Heart left ventricle (tissue), 16 donors: Measurements from ENCODE around the gene OR1N1. TPM values are rescaled to one million over a fixed set of nuclear protein-coding genes. Genes with fewer than 3 reads are reported as not detected.
A peak's percentile ranks its signal among the peaks of the same experiment; 100 is the strongest.

Experiments
- ATAC-seq, 4 donors: fragments of 200-7000 bp; cut with Tn5 transposase; one replicate each; pipeline ENCODE4 v1.9.1; 2020 to 2022; ENCODE audit warnings: moderate library complexity in 4 of 4, mild to moderate bottlenecking in 3 of 4, moderate number of reproducible peaks in 1 of 4
- DNase-seq, 5 donors: peaks; one replicate each; pipeline ENCODE4 v3.0.0-alpha.2; 2020
- H3K27ac ChIP-seq, 12 donors: fragments of 200-600 bp; sonication (generic) in 4 of 12; one replicate each; pipeline versions ENCODE4 v1.5.0 to v1.8.0; 2016 to 2022; ENCODE audit warnings: mild to moderate bottlenecking in 2 of 12
- H3K27me3 ChIP-seq, 9 donors: fragments of 200-600 bp; sonication (generic) in 2 of 9; one replicate each; pipeline versions ENCODE4 v1.5.1 to v1.8.0; 2016 to 2022; ENCODE audit warnings: mild to moderate bottlenecking in 3 of 9
- H3K36me3 ChIP-seq, 9 donors: fragments of 200-600 bp; sonication (generic) in 2 of 9; one replicate each; pipeline versions ENCODE4 v1.5.0 to v1.8.0; 2018 to 2022; ENCODE audit warnings: mild to moderate bottlenecking in 2 of 9
- H3K4me1 ChIP-seq, 12 donors: fragments of 200-600 bp; sonication (generic) in 4 of 12; one replicate each; pipeline versions ENCODE4 v1.5.0 to v1.8.0; 2016 to 2022; ENCODE audit warnings: mild to moderate bottlenecking in 3 of 12
- H3K4me3 ChIP-seq, 12 donors: fragments of 200-600 bp; sonication (generic) in 4 of 12; one replicate each; pipeline versions ENCODE4 v1.5.0 to v1.8.0; 2017 to 2022; ENCODE audit warnings: mild to moderate bottlenecking in 9 of 12, moderate library complexity in 4 of 12
- H3K9me3 ChIP-seq, 12 donors: fragments of 200-600 bp; sonication (generic) in 4 of 12; one replicate each; pipeline versions ENCODE4 v1.5.0 to v1.8.0; 2016 to 2022; ENCODE audit warnings: mild to moderate bottlenecking in 1 of 12
- CTCF ChIP-seq, 12 donors: fragments of 200-600 bp; sonication (generic) in 4 of 12; IDR thresholded peaks; one replicate each; pipeline versions ENCODE4 v1.5.0 to v1.8.0; 2018 to 2022; ENCODE audit warnings: antibody characterized with exemption in 12 of 12, mild to moderate bottlenecking in 5 of 12
- POLR2A ChIP-seq, 2 donors: fragments of 450-650 bp; IDR thresholded peaks; one replicate each; pipeline ENCODE4 v1.6.1; 2017; ENCODE audit warnings: antibody characterized with exemption in 2 of 2, mild to moderate bottlenecking in 2 of 2, moderate library complexity in 2 of 2
- WGBS, 4 donors: extraction: QIAGEN DNeasy Blood & Tissue Kit in 2 of 4; methylation state at CpG; one replicate each; pipeline versions ENCODE4 v1.1.5 to v1.1.7; 2013 to 2018; 5-methylcytosine and 5-hydroxymethylcytosine counted together
- intact Hi-C, 10 donors: fragments of 100-400 bp; cut with DNase I; formaldehyde crosslinking; loops; one replicate each; pipeline versions ENCODE4 v1.11.1 to v1.14.2; 2022
- polyA plus RNA-seq, 2 donors: library from polyadenylated mRNA; stranded (reverse); fragments of 200-250 nt; gene quantifications; one replicate each; pipeline ENCODE4 v1.2.3, GENCODE V29; 2013
- total RNA-seq, 9 donors: library from RNA; depleted of rRNA in 2 of 9; stranded (reverse); fragments of >200 nt in 2 of 9; fragmentation: NEBNext Ultra II Directional in 3 of 9; extraction: Animal tissue kit (Norgen Biotek cat#: 25700) in 3 of 9; gene quantifications; one replicate each; pipeline versions ENCODE4 v1.1.0 to v1.2.4, GENCODE V29; 2016 to 2023
- donor health status: ischemic (EF 13 %, LVEDD 7.1; RV severe dilation, severe dysfunction).
- donor health status: healthy with polysubstance abuse.
- donor health status: DM: no; HTN: yes; CAD: no.
- donor health status: DM: no; HTN: no; CAD: no.
- donor health status: ischemic (EF 25% LVEDD 6.9; RV normal size, moderate dysfunction).
- donor health status: ischemic (EF 25% LVEDD 5.7; RV mildly dilated, moderate dysfunction).
- donor health status: healthy.
- donor health status: DM: yes; HTN: yes; CAD: no.
- donor health status: ischemic (EF 35%, LVEDD 5.7; RV mildly dilated, moderate dysfunction).
- donor health status: nonischemic (EF 11% LVEDD 7.7; RV severe dilation, severe dysfunction).
- donor health status: DM: yes; HTN: yes; CAD: no.
- donor health status: PGD.
- donor health status: ischemic (EF 29% LVEDD 5.4; RV normal size, mild dysfunction).
- donor health status: nonischemic (EF 23%, LVEDD 6.1; RV moderate dilation, normal function).

OR1N1 gene
- total and polyA plus RNA-seq, 11 donors = not detected

- H3K9me3 ChIP-seq = no peaks in the 10 kb centered on the region
- H3K27me3 ChIP-seq = peaks cover 0 to 10% (median 0%) of the 10 kb centered on the region in 9 donors
- TF ChIP-seq CTCF (IDR thresholded peaks at IDR 0.05) = no peak
- no peak for TF ChIP-seq POLR2A (IDR thresholded peaks at IDR 0.05)
- intact Hi-C loops = no loop called here
- 37 to 48% (median 43%) methylated on average over 2 of the region's 2 CpGs for WGBS, 4 donors
- no peak overlapping the region for H3K27ac ChIP-seq
- ATAC-seq = no peak
- H3K36me3 ChIP-seq = no peaks in the 10 kb centered on the region
- no peak overlapping the region for H3K4me3 ChIP-seq
- no peak for DNase-seq
- no peaks in the 10 kb centered on the region for H3K4me1 ChIP-seq
Measured at GRCh38 chr9:122506964-122507363, 20.1 kb downstream of the OR1N1 start.

- H3K9me3 ChIP-seq = peaks cover 0 to 14% (median 4%) of the 10 kb centered on the region in 12 donors
- H3K4me3 ChIP-seq = no peak overlapping the region
- H3K27ac ChIP-seq = no peak overlapping the region
- intact Hi-C loops = no loop called here
- no peak for DNase-seq
- 38 to 90% (median 51%) methylated on average over 2 of the region's 2 CpGs for WGBS, 4 donors
- H3K4me1 ChIP-seq = no peaks in the 10 kb centered on the region
- H3K36me3 ChIP-seq = no peaks in the 10 kb centered on the region
- ATAC-seq = no peak
- TF ChIP-seq POLR2A (IDR thresholded peaks at IDR 0.05) = no peak
- peak; percentile 25 to 65 (median 56) for TF ChIP-seq CTCF (IDR thresholded peaks at IDR 0.05)
- H3K27me3 ChIP-seq = peaks cover 0 to 17% (median 0%) of the 10 kb centered on the region in 9 donors
Measured at GRCh38 chr9:122498883-122499288, 28.2 kb downstream of the OR1N1 start.

- Histone ChIP-seq H3K36me3 (no peaks in the 10 kb centered on the region), H3K9me3 (no peaks in the 10 kb centered on the region), H3K4me1 (no peaks in the 10 kb centered on the region), H3K27ac (no peak overlapping the region), H3K4me3 (no peak overlapping the region), H3K27me3 (peaks cover 0 to 34% (median 0%) of the 10 kb centered on the region in 9 donors)
- WGBS, 4 donors = 79 to 90% (median 87%) methylated on average over 5 of the region's 5 CpGs
- no peak for TF ChIP-seq CTCF (IDR thresholded peaks at IDR 0.05)
- TF ChIP-seq POLR2A (IDR thresholded peaks at IDR 0.05) = no peak
- no peak for ATAC-seq
- intact Hi-C loops = no loop called here
- no peak for DNase-seq
Measured at GRCh38 chr9:122479062-122479461, 48.0 kb downstream of the OR1N1 start.

- no peaks in the 10 kb centered on the region for H3K36me3 ChIP-seq
- TF ChIP-seq POLR2A (IDR thresholded peaks at IDR 0.05) = no peak
- TF ChIP-seq CTCF (IDR thresholded peaks at IDR 0.05) = no peak
- DNase-seq = no peak
- no peaks in the 10 kb centered on the region for H3K4me1 ChIP-seq
- H3K27ac ChIP-seq = no peak within 1 kb of the TSS
- intact Hi-C loops = no loop called here
- 81 to 89% (median 84%) methylated on average over 6 of the region's 6 CpGs for WGBS, 4 donors
- no peak for ATAC-seq
- peaks cover 0 to 30% (median 0%) of the 10 kb centered on the region in 9 donors for H3K27me3 ChIP-seq
- H3K4me3 ChIP-seq = no peak within 1 kb of the TSS
- no peaks in the 10 kb centered on the region for H3K9me3 ChIP-seq
Measured at GRCh38 chr9:122477826-122478225, 49.3 kb downstream of the OR1N1 start, which contains the start of gene OR1J1. OR1J1 (minus strand) TSS chr9:122477926; CDS start chr9:122477926, 0 bp downstream.
